HG03103 (cell line): Measurements from ENCODE around the gene XRCC5.
"Not testable (repeated sequence)": the region's sequence is repeated elsewhere in the genome, so short reads cannot be mapped to it uniquely, and the experiment has no call there.

Source experiments
- ATAC-seq: cut with Tn5 transposase; IDR thresholded peaks from one replicate; pipeline ENCODE4 v1.9.1; 2021; ENCODE audit warnings: low read depth; ENCODE audit not compliant: unreplicated experiment

The XRCC5 gene

DNA sequence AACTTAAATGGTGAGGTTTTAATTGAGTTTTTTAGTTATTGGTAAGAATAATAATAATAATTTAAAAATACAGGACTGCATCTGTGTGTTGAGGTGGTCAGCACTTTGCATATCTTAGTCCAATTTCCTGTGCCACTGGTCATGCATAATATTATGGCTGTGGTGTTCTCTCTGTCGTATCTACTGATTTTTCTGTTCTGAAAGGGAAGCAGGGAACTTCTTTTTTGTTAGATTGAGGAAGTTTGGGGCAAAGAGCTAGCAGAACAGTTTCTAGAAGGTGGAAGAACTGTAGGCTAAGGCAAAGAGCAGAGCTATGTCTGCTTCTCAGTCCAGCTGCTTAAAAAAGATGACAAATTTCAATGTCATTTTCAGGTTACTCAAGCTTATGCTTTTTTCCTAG is 74.3 kb downstream of the XRCC5 start:
- ATAC-seq = no peak

DNA sequence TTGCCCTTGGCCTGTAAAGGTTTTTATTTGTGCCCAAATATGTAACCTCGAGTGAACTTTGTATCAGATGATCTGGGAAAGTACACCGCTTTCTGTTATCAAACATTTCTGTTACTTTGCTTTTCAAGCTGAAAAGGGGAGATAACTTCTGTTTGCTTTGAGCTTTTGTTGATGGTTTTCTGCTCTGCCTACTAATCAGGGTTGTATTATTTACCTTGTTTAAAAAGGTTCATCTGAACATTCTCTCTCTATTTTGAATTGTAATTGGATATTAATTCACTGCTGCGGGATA is 79.4 kb downstream of the XRCC5 start:
- ATAC-seq = no peak

DNA sequence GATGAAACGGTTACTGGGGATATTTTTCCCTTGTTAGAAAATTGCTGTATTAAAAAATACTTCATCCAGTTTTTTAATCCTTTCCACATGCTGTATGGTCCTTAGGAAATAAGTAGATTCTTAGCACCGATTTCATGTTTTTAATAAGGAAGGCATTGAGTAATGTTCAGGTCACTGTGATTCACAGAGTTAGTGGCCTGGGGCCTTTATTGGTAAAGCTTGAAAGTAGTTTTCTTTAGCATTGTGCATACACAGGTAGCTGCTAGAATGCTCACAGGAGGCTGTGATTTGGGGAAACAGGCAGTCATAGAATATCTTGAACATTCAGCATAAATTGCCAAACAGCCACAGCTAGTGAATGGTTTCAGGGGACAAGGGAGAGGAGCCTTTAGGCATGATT is 79.8 kb downstream of the XRCC5 start:
- ATAC-seq = no peak

DNA sequence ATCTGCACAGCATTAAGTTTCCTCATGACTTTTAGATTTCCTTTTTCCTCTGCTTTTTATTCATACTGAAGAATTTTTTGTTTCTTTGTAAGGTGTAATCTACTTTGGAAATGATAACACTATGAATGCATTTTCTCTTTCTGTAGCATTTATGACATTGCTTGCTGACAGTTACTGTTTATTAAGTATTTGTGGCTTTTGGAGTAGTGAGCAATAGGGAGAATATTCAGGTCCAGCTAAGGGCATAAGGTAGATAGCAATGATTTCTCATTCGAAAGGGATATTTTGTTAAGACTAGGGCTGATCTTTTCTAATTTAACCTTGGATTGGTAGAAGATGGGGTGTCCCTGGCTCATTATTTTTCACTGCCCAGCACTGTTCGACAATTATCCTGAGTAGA is 80.3 kb downstream of the XRCC5 start:
- ATAC-seq = no peak

DNA sequence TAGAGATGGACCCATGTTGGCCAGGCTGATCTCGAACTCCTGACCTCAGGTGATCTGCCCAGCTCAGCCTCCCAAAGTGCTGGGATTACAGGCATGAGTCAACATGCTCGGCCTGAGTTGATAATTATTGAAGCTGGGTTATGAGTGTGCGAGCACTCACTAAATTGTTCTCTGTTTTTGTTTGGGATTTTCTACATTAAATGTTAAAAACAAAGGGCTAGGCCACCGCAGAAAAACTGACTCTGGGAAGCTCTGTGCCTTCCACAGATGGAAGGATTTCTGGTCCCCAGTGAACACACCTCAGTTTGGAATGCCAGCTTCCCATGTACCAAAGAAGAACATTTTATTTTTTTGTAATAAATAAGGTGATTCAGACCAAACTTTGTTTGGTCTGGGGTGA is 83.0 kb downstream of the XRCC5 start:
- no peak for ATAC-seq

DNA sequence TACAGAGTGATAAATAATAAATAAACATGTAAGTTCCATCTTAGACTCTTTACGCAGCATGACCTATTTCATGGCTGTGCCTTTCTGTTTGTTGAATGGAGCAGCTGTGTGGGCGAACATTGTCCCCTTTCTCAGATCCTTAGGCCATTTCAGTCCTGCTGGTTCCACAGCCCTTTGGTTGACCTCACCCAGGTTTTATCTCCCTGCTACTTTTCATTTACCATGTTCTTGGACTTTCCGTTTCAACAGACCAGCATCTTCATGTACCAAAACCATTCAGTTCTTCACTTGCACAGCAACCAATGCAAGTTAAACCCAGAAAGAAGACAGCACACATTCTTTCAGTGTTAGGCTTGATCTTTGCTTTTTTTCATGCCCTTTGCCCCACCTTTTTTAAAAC is 83.8 kb downstream of the XRCC5 start:
- no peak for ATAC-seq

DNA sequence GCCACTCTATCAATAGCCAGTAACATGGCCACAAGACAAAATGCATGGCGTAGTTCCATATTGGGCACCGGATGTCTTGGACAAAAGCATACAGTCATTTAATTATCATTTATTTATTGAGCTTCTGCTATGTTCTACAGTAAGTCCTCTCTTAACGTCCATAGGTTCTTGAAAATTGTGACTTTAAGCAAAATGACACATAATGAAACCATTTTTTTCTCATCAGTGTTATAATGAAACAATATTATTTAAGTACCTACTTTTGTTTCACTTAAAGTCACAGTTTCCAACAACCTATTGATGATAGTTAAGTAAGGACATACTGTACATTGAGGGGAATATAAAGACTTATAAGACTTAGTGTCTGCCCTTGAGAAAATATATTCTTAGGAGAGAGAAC is 84.9 kb downstream of the XRCC5 start:
- ATAC-seq = no peak

DNA sequence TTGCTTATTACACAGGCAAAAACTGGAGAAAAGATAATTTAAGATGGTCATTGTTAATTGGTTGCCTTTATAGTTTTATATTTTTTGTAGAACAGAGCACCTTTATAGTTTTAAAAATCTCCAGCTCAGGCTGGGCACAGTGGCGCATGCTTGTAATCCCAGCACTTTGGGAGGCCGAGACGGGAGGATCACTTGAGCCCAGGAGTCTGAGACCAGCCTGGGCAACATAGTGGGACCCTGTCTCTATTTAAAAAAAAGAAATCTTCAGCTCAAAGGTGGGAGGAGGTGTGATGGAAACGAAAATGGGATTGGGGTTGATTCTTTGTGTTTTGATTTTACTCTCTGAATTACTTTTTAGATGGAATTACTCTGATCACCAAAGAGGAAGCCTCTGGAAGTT is 85.4 kb downstream of the XRCC5 start:
- ATAC-seq = no peak

DNA sequence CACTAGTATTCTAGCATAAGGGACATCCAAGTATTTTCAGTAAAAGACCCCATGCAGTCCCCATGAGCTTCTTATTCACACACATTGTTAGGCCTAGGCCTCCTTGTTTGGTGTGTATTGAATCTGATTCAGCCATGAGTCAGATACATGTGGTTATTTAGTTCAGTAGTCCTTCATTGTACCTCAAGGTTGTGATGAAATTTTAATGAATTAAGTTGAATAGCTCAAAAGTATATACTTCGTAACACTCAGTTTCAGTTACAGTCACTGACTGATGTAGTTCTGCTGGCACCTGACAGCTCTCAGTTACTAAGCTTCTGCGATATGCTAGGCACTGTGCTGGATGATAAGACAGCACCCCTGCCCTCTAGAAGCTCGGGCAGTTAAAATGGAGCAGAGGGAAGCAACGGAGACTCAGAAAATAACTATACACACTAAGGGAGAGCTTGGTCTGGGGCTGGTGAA is 86.4 kb downstream of the XRCC5 start:
- no peak for ATAC-seq

DNA sequence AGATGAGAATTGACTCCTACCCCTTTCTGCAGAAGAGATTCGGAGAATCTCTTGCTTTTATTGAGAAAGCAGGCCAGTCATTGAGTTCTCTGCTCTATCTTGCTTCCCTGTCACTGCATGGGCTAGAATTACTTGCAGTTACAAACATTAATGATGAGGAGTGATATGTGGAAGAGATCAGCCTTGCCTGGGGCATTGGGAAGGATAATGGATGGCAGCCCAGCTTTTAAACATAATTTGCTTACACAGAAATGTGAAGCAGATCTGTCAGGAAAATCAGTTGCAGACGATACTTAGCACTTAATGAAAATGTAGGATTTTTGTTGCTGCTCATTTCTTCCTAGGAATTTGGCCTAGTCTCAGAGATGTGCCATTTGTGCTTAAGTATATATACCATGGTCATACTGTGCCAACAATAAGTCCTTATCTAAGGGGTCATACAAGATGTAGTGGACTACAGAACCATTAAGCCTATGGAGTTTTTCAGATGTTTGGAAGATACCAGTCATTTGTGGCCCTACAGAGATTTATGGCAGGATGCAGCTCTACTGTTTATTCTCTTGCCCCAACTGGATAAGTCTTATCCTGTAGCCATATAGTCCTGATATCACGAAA is 92.7 kb downstream of the XRCC5 start:
- no peak for ATAC-seq

DNA sequence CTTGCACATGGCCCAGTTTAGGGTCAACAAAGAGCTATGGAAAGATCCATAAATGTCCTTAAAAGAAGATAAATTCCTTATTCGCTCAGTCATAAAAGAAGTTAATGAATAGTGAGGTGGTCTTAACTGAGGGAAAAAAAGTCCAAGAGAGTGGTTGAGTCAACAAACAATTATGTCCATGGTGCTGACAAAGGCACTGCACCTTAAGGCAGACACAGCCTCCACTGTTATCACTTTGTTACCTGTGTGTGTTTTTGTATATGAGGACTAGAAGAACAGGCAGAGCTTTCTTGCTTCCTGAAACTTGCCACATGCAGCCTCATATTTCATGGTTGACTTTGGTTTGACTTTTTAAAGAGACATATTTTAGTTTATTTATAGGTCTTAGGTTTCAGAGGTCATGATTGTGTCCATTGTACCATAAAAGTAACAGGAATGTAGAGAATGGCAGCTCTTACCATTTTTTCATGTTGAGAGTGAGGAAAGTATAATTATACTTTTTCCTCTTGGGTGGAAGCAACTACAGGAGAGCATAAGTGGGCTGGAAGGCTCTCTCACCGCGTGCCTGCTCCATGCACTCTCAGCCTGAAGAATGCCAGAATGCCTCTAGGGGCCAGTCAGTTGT is 93.6 kb downstream of the XRCC5 start:
- no peak for ATAC-seq

DNA sequence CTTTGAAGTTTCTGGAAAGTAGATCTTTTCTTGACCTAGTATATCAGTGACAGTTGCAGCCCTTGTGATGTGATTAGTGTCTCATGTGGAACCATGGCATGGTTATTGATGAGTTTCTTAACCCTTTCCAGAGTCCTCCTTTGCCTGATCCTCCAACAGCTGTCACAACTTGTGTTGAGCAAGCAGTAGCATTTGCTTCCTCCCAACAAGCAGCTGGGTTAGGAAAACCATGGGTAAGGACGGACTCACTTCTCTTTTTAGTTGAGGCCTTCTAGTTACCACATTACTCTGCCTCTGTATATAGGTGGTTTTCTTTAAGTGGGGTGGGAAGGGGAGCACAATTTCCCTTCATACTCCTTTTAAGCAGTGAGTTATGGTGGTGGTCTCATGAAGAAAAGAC is 96.3 kb downstream of the XRCC5 start:
- ATAC-seq = no peak

DNA sequence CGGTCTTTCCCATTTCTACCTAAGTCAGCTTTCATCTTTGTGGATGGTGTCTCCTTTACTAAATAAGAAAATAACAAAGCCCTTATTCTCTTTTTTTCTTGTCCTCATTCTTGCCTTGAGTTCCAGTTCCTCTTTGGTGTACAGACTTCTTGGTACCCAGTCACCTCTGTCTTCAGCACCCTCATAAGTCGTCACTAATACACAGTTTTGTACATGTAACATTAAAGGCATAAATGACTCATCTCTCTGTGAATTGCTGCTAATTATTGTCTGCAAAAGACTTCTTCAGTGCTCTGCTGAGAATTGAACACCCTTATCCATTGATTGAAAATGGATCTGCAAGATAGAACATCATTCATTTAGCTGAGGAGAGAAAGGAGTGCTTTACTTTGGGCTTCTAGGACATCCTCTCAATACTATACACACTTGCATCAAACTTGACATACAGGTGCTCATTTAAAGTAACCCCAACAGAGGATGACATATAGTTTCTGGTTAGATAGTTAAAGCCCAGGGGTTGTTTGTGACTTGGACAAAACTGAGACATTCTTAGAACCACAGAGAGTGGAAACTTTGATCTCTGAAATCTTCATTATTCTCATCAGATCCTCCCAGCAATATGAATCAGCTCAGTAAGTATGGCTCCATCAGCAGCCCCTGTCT is 97.0 kb downstream of the XRCC5 start:
- peak; percentile 74 for ATAC-seq

DNA sequence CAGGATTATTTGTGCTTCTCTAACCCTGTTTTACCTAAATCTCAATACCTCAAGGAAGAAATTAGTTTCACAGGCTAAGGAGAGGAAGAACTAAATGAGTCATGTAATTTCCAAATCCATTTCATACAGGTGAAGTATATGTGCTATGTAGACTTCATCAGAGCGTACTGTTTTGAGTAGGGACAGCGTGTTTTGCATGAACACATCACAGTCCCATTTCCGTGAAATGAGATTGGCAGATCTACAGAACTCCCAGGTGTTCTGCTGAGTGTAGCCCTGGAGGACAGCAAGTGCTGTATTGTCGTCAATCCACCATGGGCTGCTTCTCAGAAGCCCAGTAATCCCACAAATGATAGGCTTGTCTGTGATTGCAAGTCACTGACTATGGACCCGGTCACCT is 97.7 kb downstream of the XRCC5 start:
- ATAC-seq = peak; percentile 40

DNA sequence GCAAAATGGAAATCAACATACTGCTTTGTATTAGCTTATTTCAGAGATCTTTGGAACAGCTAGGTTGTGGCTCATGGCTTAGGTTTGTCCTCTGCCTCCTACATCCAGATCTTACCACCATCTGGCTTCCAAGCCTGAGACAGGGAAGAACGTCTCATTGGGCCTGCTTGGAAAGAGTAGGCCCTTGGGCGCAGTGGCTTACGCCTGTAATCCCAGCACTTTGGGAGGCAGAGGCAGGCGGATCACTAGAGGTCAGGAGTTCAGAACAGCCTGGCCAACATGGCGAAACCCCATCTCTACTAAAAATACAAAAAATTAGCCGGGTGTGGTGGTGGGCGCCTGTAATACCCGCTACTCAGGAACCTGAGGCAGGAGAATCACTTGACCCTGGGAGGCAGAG is 99.5 kb downstream of the XRCC5 start:
- ATAC-seq = not testable (repeated sequence)

DNA sequence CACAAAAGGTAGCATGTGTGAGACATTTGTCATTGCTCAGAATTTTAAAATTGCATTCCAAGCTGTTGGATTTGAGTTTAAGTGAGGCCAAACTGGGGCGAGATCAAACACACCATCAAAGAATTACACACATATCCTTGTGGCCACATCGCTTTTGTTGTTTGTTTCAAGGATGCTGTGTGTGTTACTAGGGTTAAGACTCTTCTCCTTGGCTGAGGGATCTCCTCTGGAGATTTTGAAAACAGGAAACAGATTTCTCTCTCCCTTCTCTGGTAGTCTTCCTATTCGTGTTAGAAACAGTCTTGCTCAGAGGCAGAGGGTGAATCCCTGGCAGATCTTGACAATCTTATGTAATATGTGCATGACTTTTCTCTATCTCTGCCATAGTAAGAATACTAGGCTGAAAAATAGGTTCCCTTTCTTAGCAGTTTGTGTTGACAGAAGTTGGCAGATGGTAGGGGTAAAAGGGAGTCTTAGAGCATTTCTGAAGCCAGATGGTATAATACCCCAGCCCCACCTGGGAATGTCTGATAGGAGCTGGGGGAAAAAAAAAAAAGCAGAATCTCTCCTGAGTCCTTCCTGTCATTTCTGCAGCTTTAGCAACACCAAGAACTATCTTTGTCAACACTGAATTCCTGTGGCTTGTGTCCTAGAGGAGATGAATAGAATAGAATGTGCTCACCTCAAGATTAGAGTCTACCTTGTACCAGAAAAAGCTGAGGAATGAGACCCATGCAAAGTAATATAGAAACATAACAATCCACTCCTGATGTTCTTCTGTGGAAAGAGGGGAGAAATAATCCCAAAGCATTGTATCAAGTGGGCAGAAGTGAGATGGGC is 101.8 kb downstream of the XRCC5 start:
- ATAC-seq = no peak

DNA sequence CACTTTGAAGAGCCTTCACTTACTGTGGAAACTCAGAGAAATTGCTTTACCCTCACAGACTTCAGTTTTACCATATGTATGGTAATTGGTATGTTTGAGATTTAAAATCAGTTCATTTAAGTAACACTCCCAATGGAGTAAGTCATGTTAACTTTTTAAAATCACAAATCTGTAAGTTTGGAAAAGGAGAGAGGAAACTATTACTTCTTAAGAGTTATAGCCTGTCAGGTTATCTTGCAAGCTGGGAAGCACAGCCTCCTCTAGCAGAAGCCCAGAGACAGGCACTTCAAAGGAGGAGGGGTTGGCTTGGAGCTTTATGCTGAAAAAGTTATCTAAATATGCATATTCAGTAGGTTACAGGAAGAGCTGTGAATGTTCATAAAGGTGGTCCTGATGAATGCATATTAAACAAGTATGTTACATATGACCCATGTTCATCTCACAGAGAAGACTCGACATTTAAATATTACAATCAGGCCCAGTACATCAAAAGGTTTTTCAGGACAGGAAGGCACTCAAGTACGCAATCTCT is 102.5 kb downstream of the XRCC5 start:
- ATAC-seq = no peak

DNA sequence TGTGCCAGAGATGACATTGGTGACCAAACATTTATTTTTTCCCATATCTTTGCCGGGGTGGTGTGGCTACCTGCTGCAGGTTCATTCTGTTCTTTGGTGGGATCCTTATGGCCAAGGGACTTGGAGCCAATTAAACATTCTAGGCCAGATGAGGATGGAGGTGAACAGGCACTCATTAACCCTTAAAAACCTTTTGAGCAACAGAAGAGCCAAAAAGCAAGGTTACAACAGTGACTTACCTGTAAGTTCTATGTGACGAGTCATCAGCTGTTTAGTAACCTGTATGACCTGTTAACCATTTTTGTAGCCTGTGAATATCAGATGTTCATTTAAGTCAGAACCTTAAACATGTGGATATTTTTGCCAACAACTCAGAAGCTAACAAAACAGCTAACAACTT is 105.6 kb downstream of the XRCC5 start:
- no peak for ATAC-seq

DNA sequence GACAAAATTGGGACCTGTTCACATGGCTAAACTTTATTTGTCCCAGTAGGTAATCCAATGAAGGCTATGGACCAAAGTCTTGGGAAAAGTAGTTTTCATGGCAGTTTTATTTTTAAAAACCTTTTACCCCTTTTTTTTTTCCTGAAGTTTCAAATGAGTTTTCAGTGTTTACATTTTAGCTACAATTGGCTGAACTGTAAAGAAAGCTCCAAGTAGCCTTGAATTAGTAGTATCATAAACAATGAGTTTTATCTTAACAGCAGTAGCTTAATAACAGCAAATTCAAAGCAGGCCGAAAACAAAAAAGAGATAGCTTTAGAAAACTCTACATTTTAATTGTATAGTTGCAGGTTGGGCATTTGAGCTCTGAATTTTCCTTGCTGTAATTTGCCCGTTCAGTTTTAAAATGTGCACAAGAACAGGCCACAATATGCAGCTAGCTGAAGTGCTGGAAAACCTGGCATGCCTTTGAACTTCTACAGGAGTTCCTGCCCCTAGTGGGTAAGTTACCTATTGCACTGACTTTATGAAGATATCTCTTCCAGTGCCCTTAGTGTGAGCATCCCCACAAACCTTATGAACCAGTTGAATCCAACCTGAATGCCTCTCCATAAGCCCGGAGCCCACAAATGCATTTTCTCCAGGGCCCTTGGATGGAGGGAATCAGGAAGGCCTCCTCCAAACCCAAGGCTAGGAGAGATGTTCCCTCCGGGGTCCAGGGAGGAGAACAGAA is 106.7 kb downstream of the XRCC5 start:
- no peak for ATAC-seq
